Heart right ventricle (tissue), 16 donors: Measurements from ENCODE around the gene OCA2. TPM values are rescaled to one million over a fixed set of nuclear protein-coding genes. Genes with fewer than 3 reads are reported as not detected.

Source experiments
- ATAC-seq, 8 donors: fragments of 200-7000 bp; cut with Tn5 transposase; one replicate each; pipeline ENCODE4 v1.9.1; 2020; ENCODE audit warnings: mild to moderate bottlenecking in 8 of 8, moderate library complexity in 8 of 8, moderate number of reproducible peaks in 1 of 8
- DNase-seq, 2 donors: peaks; one replicate each; pipeline ENCODE4 v3.0.0-alpha.2; 2020
- H3K27ac ChIP-seq, 10 donors: fragments of 200-600 bp; sonication (generic) in 2 of 10; one replicate each; pipeline versions ENCODE4 v1.5.0 to v1.8.0; 2020 to 2022; ENCODE audit warnings: mild to moderate bottlenecking in 3 of 10
- H3K27me3 ChIP-seq, 7 donors: fragments of 200-600 bp; one replicate each; pipeline ENCODE4 v1.8.0; 2021 to 2022; ENCODE audit warnings: mild to moderate bottlenecking in 2 of 7
- H3K36me3 ChIP-seq, 9 donors: fragments of 200-600 bp; sonication (generic) in 1 of 9; one replicate each; pipeline versions ENCODE4 v1.5.0 to v1.8.0; 2020 to 2022; ENCODE audit warnings: mild to moderate bottlenecking in 2 of 9
- H3K4me1 ChIP-seq, 9 donors: fragments of 200-600 bp; sonication (generic) in 1 of 9; one replicate each; pipeline versions ENCODE4 v1.5.0 to v1.8.0; 2020 to 2022; ENCODE audit warnings: mild to moderate bottlenecking in 4 of 9
- H3K4me3 ChIP-seq, 10 donors: fragments of 200-600 bp; sonication (generic) in 2 of 10; one replicate each; pipeline versions ENCODE4 v1.5.0 to v1.8.0; 2020 to 2022; ENCODE audit warnings: mild to moderate bottlenecking in 7 of 10, moderate library complexity in 2 of 10
- H3K9me3 ChIP-seq, 11 donors: fragments of 200-600 bp in 10 of 11; sonication (generic) in 2 of 11; one replicate each; pipeline versions ENCODE4 v1.5.0 to v1.8.0; 2013 to 2022; ENCODE audit warnings: mild to moderate bottlenecking in 2 of 11, control low read depth in 1 of 11, moderate library complexity in 1 of 11
- WGBS, 2 donors: extraction: QIAGEN DNeasy Blood & Tissue Kit; methylation state at CpG; one replicate each; pipeline ENCODE4 v1.1.7; 2013; ENCODE audit warnings: inconsistent platforms in 1 of 2; 5-methylcytosine and 5-hydroxymethylcytosine counted together
- intact Hi-C, 10 donors: fragments of 100-400 bp; cut with DNase I; formaldehyde crosslinking; loops; one replicate each; pipeline versions ENCODE4 v1.11.1 to v1.14.2; 2022
- polyA plus RNA-seq, 2 donors: library from polyadenylated mRNA; stranded (reverse); fragments of 200-250 nt; gene quantifications; one replicate each; pipeline ENCODE4 v1.2.3, GENCODE V29; 2013
- total RNA-seq, 10 donors: library from RNA; stranded (reverse); fragmentation: NEBNext Ultra II Directional in 3 of 10; extraction: Animal tissue kit (Norgen Biotek cat#: 25700) in 3 of 10; gene quantifications; one replicate each; pipeline versions ENCODE4 v1.2.1 to v1.2.4, GENCODE V29; 2021 to 2023
- TF ChIP-seq, protein P1 (sequence below), 9 donors: fragments of 200-600 bp; sonication (generic) in 2 of 9; IDR thresholded peaks; one replicate each; pipeline versions ENCODE4 v1.5.0 to v1.8.0; 2021 to 2022; ENCODE audit warnings: antibody characterized with exemption in 9 of 9, mild to moderate bottlenecking in 5 of 9, moderate library complexity in 1 of 9
- donor health status: Arrhythmogenic right ventricular cardiomyopathy.
- donor health status: ischemic (EF 13 %, LVEDD 7.1; RV severe dilation, severe dysfunction).
- donor health status: healthy with polysubstance abuse.
- donor health status: DM: no; HTN: yes; CAD: no.
- donor health status: DM: no; HTN: no; CAD: no.
- donor health status: ischemic (EF 25% LVEDD 6.9; RV normal size, moderate dysfunction).
- donor health status: ischemic (EF 25% LVEDD 5.7; RV mildly dilated, moderate dysfunction).
- donor health status: healthy.
- donor health status: DM: yes; HTN: yes; CAD: no.
- donor health status: Ischemic cardiomyopathy.
- donor health status: ischemic (EF 35%, LVEDD 5.7; RV mildly dilated, moderate dysfunction).
- donor health status: nonischemic (EF 11% LVEDD 7.7; RV severe dilation, severe dysfunction).
- donor health status: DM: yes; HTN: yes; CAD: no.
- donor health status: PGD.
- donor health status: ischemic (EF 29% LVEDD 5.4; RV normal size, mild dysfunction).
- donor health status: nonischemic (EF 23%, LVEDD 6.1; RV moderate dilation, normal function).

The OCA2 gene
- total and polyA plus RNA-seq, 12 donors = 0.04 to 0.32 (median 0.17) TPM; not detected in 6

DNA sequence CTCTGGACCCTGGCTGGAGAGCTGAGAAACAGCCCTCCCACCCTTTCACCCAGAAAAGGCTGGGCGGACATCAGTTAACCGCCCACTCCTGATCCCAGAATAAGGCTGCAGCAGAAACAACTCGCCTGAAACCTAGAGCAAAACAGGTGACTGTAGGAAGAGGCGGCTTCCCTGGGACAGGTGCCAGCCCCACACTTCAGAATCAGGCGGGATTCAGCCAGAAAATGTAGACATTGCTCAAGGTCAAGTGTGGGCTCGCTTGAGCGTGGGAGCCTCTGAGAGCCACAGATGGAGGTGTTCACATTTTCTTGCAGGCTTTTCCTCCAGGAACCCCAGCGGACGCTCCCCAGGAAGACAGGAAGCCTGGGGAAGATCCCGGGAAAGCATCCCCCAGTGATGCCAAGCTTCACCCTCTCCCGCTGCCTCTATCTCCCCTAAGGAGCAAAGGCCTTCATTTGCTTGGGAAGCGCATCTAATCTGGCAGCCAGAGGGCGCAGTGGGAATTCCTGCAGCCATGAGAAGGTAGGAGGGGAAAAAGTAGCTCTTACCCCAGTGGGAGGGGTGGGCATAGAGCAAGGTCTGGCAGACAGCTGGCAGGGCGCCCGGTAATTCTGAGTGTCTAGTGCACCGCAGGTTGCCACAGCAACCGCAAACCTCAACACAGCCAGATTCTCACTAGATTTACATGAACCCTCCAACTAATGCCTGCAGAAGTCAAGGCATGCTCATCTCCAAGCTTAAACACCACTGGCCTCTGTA, 77.7 kb downstream of the OCA2 start:
- H3K36me3 ChIP-seq = no peaks in the 10 kb centered on the region
- H3K27me3 ChIP-seq = no peaks in the 10 kb centered on the region
- H3K27ac ChIP-seq = no peak overlapping the region
- DNase-seq (peak in 1 of 2 donors; percentile 34), ATAC-seq (peak in 7 of 8 donors; percentile 13 to 68 (median 50))
- no peak overlapping the region for H3K4me3 ChIP-seq
- intact Hi-C loops = loop anchor here in 2 of 10 donors (5.0 to 10.0 kb wide), 2 partner anchors 101 to 1127 kb away; no protein-coding TSS in a partner anchor
- WGBS, 2 donors = 46 to 49% methylated on average over 17 of the region's 17 CpGs
- TF ChIP-seq, protein P1, sequence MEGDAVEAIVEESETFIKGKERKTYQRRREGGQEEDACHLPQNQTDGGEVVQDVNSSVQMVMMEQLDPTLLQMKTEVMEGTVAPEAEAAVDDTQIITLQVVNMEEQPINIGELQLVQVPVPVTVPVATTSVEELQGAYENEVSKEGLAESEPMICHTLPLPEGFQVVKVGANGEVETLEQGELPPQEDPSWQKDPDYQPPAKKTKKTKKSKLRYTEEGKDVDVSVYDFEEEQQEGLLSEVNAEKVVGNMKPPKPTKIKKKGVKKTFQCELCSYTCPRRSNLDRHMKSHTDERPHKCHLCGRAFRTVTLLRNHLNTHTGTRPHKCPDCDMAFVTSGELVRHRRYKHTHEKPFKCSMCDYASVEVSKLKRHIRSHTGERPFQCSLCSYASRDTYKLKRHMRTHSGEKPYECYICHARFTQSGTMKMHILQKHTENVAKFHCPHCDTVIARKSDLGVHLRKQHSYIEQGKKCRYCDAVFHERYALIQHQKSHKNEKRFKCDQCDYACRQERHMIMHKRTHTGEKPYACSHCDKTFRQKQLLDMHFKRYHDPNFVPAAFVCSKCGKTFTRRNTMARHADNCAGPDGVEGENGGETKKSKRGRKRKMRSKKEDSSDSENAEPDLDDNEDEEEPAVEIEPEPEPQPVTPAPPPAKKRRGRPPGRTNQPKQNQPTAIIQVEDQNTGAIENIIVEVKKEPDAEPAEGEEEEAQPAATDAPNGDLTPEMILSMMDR (IDR thresholded peaks at IDR 0.05) = peak; percentile 27 to 64 (median 52)
- H3K9me3 ChIP-seq = no peaks in the 10 kb centered on the region
- H3K4me1 ChIP-seq = no peaks in the 10 kb centered on the region

DNA sequence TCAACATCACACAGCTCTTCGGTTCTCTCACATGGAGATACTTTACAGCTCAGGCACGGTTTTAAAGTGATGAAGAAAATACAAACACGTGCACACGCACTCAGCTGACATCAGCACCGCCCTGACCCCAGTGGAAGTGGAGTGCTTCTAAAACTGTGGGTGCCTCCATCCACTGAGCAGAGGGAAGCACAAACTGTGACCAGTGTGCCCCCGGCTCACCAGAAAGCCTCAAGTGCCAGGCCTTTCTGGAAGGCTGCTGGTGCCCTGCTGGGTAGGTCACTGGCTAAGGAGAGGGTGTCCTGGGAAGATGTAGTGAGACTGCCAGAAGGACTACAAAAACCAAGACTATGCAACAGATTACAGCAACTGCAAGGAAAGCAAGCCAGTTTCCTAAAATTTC, 78.5 kb downstream of the OCA2 start:
- Histone ChIP-seq H3K4me3 (no peak overlapping the region), H3K36me3 (no peaks in the 10 kb centered on the region), H3K4me1 (no peaks in the 10 kb centered on the region), H3K27me3 (no peaks in the 10 kb centered on the region), H3K27ac (no peak overlapping the region), H3K9me3 (no peaks in the 10 kb centered on the region)
- TF ChIP-seq, protein P1 (IDR thresholded peaks at IDR 0.05) = no peak
- DNase-seq = no peak
- 84 to 88% methylated on average over 6 of the region's 6 CpGs for WGBS, 2 donors
- no peak for ATAC-seq
- intact Hi-C loops = loop anchor here in 2 of 10 donors (5.0 to 10.0 kb wide), 2 partner anchors 102 to 1126 kb away; no protein-coding TSS in a partner anchor

DNA sequence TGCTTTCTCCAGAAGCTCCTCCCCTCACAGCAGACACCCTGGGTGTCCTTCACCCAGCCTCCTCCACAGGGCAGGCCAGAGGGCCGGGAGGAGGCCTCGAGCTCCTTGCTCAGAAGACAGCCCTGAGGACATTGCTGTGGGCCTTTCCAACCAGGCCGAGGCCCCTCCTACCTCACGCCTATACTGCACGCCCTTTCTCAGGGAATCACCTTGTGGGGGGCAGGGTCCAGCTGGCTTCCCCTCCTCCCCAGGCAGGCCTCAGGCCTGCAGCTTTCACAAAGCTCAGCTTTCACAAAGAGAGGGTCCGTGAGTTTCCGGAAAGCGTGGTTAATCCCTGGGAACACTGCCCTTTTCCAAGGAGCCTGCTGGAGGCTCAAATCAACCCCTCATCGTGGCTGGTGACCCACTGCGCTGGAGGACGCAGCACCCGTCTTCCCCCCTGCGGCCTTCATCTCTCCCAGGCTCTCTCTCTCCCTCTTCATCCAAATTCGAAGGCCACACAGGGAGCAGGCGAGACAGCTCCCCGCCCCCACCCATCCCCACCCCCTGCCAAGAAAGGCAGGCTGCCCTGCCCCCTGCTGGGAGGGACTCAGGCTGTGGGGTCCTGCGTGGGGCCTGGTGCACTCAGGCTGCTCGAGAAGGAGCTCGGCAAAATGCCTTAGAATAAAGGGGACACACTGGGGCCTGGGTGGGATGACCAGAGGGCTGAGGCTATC, 79.4 kb downstream of the OCA2 start:
- intact Hi-C loops = loop anchor here in 2 of 10 donors (5.0 to 10.0 kb wide), 2 partner anchors 103 to 1125 kb away; no protein-coding TSS in a partner anchor
- WGBS, 2 donors = 73 to 77% methylated on average over 19 of the region's 19 CpGs
- H3K9me3 ChIP-seq = no peaks in the 10 kb centered on the region
- H3K4me1 ChIP-seq = no peaks in the 10 kb centered on the region
- TF ChIP-seq, protein P1 (IDR thresholded peaks at IDR 0.05) = no peak
- no peak overlapping the region for H3K4me3 ChIP-seq
- ATAC-seq (no peak), DNase-seq (no peak)
- no peaks in the 10 kb centered on the region for H3K36me3 ChIP-seq
- no peaks in the 10 kb centered on the region for H3K27me3 ChIP-seq
- no peak overlapping the region for H3K27ac ChIP-seq

DNA sequence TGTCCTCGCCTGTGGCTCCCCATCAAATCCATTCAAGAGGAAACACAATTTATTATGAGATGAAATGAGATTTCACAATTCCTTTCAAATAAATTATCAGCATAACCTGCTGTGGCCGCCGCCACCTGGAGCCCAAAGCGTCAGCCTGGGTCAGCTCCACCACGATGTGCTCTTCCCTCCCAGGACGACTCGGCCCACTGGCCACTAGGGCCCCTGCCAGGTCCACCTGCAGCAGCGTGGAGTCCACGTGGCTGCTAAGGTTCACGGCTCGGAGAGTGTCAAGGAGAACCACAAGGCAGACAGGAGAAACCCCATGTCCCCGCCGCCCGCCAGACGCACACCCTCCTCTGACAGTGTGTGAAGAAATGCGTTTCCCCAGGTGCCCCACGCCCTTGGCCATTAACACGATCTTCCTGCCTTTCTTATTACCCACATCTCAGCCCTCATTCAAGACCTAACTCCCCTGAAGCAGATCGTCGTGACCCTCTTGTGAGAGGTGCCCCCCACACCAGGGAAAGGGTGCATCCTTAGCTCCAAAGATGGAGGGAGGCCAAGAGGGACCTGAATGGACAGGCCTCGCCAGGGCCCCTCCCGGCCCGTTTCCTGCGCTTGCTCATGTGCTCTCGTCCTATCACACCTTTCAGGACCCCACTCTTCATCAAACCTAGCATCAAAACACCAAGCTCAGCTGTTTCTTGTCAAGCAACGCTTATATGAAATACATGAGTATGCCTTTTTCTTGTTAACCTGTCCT, 80.6 kb downstream of the OCA2 start:
- H3K4me1 ChIP-seq = no peaks in the 10 kb centered on the region
- intact Hi-C loops = no loop called here
- no peak for DNase-seq
- no peaks in the 10 kb centered on the region for H3K27me3 ChIP-seq
- H3K27ac ChIP-seq = no peak overlapping the region
- H3K9me3 ChIP-seq = no peaks in the 10 kb centered on the region
- no peak for ATAC-seq
- 86 to 90% methylated on average over 26 of the region's 26 CpGs for WGBS, 2 donors
- no peak overlapping the region for H3K4me3 ChIP-seq
- no peaks in the 10 kb centered on the region for H3K36me3 ChIP-seq
- TF ChIP-seq, protein P1 (IDR thresholded peaks at IDR 0.05) = no peak
